HG02938 (cell line): ENCODE results near the gene PRM3.
A peak's percentile ranks its signal among the peaks of the same experiment; 100 is the strongest.

Experiments used
- ATAC-seq: cut with Tn5 transposase; IDR thresholded peaks from one replicate; pipeline ENCODE4 v1.9.1; 2021; ENCODE audit warnings: mild to moderate bottlenecking, moderate library complexity; ENCODE audit not compliant: unreplicated experiment

Gene PRM3

DNA sequence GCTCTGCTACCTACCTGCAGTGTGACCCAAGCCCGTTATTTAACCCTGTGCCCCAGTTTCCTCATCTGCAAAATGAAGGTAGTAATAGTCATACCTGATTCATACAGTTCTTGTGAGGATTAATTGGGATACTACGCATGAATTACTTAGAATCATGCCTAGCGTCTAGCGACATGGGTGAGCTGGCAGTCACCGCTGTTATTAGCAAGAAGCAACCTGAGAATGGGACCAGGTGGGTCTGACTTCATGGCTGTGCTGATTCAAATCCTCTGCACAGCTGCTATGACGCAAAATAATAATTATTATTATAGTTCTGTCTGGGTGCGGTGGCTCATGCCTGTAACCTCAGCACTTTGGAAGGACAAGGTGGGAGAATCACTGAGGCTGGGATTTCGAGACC, 25.3 kb downstream of the PRM3 start:
- ATAC-seq = no peak

DNA sequence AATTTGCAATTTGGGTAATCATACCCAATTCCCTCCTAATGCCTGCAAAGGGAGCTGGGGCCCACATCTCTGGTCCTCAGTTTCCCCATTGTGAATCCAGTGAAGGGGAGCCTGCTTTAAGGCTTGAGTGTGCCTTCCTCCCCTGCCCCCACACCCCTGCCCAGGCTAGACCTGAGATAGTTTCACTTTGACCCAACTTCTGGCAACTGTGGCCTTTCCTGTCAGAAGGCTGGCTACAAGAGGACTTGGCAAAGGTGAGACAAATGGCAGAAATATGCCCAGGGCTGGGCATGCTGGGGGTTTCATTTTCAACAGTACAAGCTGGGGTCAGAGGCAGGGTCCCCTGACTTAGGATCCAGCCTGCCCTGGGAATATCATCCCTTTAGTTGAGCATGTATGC, 27.4 kb downstream of the PRM3 start:
- ATAC-seq = no peak

DNA sequence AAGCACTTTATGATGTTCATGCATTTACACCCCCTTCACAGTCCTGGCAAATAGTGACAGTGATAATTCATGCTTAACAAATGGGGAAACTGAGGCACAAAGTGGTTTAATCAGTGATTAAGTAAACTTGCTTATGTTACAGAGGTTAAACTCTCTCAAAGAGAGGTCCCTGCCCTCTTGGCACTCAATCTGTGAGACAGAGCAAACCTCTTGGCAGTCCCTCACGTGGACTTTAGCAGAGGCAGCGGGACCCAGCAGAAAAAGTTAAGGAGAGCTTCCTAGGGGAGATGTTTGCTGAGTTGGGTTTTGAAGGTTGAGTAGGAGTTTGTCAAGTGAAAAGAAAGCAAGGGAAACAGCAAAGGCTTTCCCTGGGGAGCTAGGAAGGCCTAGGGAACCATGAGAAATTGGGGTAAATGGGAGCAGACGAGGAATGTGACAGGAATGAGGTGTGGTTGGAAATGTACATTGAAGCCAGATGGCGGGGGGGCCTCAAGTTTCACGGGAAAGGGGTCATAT, 28.1 kb downstream of the PRM3 start:
- ATAC-seq = no peak

DNA sequence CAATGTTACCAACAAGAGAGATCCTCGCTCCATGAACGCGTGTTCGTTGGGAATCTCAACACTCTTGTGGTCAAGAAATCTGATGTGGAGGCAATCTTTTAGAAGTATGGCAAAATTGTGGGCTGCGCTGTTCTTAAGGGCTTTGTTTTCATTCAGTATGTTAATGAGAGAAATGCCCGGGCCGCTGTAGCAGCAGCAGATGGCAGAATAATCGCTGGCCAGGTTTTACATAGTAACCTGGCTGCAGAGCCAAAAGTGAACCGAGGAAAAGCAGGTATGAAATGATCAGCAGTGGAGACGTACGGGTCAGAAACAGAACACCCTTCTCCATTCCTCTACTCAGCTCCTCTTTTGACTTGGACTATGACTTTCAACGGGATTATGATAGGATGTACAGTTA, 30.8 kb downstream of the PRM3 start:
- ATAC-seq = no peak

DNA sequence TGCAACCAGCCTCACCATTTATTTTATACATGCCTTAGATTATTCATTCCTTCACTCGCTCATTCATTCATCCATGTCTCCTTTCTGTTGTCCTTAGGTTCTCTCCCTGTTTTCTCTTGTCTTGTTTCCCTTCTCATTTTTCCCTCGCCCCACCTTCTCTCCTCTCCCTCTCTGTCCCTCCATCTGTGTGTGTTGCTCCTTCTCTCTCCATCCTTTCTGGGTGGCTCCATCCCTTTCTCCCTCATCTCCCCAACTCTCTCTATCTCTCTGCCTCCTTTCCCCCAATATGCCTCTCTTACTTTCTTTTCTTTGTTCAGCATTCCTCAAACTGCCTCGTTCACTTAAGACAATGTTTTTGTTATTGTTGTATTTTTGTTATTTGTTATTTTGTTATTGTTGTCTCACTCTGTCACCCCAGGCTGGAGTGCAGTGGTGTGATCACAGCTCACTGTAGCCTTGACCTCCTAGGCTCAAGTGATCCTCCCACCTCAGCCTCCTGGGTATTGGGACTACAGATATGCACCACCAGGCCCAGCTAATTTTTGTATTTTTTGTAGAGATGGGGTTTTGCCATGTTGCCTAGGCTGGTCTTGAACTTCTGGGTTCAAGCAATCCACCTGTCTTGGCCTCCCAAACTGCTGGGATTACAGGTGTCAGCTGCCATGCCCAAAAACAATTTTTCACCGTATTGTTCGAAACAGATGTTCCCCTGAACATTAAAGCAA, 31.8 kb downstream of the PRM3 start:
- ATAC-seq = no peak

DNA sequence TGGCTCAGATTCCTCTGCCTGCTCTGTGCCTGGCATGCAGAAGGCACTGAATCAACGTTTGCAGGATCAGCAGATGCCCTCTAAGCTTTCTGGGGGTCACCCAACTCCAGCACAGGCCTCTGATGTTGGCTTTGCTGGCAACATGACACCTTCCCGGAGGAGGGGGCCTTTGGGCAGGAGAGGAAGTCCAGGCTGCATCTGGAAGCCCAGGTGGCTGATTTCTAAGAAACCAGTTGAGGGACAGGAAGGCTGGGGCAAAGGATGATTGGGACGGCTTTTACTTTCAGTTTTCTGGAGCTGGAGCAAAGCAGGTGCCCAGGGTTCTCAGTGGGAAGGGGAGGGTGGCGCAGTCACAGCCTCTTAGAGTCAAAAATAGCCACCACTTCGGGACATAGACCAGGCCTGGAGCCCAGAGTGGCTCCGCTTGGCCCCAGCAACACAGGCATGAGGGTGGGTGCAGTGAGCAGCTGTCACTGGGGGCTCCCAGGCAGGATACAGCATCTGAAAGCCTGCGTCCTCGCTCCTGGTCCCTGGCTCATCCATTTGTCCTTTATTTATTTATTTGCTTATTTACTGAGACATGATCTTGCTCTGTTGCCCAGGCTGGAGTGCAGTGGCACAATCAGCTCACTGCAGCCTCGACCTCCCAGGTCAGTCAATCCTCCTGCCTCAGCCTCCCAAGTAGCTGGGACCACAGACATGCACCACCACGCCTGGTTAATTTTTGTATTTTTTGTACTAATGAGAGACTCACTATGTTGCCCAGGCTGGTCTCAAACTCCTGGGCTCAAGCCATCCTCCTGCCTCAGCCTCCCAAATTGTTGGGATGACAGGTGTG, 32.6 kb downstream of the PRM3 start:
- no peak for ATAC-seq

DNA sequence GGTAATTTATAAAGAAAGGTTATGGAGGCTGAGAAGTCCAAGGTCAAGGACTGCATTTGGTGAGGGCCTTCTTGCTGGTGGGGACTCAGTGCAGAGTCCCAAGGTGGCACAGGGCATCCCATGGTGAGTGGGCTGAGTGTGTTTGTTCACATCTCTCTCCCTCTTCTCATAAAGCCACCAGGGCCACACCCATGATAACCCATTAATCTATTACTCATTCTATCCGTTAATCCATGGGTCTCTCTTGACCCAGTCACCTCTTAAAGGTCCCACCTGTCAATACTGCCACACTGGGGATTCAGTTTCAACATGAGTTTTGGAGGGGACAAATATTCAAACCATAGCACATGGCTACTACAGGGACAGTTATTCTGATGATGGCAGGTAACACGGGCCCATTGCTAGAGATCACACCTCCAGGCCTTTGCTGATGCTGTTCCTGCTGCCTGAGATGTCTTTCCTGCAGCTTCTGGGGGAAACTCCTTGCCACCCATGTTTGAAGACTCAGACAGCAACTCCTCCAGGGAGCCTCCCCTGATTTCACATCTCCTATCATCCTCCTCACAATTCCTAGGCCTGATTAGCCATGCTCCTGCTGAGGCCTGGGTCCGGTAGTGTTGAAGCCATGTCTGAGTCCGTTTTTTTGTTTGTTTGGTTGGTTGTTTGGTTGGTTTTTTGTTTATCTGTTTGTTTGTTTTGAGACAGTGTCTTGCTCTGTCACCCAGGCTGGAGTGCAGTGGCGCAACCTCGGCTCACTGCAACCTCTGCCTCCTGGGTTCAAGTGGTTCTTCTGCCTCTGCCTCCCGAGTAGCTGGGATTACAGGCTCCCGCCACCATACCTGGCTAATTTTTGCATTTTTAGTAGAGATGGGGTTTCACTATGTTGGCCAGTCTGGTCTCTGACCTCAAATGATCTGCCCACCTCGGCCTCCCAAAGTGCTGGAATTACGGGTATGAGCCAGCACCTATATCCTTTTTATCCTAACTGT, 33.5 kb downstream of the PRM3 start:
- no peak for ATAC-seq

DNA sequence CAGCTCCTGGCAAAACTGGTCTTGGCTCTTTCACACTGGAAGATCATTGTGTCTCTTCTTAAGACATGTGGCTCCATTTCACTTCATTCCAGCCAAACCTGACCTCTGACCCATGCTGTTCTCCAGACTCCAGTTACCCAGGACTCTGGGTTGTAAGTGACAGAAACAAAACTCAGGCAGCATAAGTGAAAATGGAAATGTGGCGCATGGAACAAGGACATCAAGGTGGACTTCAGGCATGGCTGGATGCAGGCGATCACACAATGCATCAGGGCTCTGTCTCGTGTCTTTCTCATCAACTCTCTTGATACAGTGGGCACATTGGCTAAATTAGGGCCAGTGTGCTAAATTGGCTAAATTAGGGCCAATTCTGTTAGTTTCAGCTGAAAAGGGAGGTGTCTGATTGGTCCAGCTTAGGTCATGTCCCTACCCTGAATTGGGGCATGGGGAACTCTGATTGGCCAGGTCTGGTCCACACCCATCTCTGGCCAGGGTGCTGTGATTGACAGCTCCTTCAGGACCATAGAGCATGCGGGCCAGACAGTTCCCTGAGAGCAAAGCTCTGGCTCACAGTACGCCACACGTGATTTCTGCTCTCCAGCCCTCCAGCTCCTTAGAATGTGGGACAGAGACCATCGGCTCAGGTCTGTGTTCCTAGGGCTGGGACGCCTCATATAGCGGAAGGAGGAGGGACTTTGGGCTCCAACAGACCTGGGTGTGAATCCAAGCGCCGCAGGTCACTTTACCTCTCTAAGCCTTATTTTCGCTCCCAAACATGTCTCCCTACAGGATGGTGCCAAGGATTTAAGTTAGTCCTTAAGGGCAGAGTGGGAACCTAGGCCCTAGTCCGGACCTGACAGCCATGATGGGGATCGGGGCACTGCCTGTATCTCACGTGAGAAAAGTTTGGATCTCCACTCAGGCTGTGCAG, 34.9 kb downstream of the PRM3 start:
- ATAC-seq = no peak

DNA sequence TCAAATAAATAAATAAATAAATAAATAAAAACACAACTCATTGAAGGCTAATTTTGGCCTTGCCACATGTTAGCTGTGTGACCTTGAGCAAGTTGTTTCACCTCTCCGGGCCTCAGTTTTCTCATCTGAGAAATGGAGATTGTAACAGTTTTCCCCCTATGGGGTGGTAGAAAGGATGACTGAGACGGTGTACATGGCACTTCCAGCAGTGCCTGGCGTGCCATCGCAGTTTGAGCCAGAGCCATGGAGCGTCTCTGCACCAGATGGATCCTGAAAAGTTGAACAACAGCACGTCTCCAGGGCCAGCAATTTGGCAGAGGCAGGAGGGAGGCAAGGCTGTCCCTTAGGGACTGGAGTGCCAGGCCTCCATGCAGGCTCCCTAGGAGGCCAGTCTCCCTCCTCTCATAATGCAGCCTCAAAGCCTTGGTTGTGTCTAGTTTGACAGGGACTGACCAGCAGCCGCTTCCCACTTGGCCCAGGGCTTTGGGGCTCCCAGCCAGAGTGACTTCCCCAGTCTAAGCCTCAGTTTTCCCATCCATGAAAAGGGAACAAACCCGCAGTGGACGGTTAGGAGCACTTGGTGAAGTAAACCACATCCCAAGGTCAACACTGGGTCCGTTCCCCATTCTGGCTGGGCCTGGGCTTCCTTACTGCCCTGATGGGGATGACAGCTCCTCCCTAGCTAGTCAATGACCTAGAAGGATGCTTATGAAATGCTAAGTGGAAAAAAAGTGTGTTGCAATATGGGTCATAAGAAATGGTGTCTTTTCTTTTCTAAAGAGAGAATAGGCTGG, 36.8 kb downstream of the PRM3 start:
- ATAC-seq = no peak

DNA sequence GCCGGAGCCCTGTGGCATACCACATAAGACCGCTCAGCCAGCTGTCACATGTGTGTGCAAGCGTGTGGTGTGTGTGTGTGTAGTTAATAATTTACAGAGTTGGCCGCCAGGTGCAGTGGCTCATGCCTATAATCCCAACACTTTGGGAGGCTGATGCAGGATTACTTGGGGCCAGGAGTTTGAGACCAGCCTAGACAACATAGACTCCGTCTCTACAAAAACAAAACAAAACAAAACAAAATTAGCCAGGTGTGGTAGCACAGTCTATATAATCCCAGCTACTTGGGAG, 37.8 kb downstream of the PRM3 start:
- ATAC-seq = no peak

DNA sequence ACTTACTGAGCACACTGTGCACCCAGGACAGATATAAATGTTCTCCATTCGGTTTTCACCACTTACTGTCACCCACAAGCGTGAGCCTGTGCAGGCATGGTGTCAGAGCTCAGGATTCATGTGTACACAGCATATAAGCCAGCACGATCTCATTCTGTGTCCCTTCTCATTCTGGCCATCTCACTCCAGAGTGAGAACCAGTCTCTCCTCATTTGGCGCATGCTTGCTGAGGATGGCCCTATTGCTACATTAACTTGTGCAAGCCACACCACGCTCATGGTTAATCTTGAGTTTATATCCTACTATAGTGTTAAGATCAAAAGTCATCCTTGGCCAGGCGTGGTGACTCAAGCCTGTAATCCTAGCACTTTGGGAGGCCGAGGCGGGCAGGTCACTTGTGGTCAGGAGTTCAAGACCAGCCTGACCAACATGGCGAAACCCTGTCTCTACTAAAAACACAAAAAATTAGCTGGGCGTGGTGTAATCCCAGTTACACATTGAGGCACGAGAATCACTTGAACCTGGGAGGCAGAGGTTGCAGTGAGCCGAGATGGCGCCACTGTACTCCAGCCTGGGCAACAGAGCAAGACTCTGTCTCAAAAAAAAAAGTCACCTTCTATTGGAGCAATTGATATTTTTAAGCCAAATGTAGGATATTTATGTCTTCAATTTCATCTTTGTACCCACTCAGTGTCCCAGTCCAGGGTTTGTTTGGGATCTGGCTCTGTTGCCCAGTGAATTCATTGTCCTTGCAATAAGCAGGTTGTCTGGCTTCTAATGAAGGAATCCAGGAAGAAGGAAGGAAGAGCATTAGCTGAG, 38.3 kb downstream of the PRM3 start:
- ATAC-seq = no peak

DNA sequence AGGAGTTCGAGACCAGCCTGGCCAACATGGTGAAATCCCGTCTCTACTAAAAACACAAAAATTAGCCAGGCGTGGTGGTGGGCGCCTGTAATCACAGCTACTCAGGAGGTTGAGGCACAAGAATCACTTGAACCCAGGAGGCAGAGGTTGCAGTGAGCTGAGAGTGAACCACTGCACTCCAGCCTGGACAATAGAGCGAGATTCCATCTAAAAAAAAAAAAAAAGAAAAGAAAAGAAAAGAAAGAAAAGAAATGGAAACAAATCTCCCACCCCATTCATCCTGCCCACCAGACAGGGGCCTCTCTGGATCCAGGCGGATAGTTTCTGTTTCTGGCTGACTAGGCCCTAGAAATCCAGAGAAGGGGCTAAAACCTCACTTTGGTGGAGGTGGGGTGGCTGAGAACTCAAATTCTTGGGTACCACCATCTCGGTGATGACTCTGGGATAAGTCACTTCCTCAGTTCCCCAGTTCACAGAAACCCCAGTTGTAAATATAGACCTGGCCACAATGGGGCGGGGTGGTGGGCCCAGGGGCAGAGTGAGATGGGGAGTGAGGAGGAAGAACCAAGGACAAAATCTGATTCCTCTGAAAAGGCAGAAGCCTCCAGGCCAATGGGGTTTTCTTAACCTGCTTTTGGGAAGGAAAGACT, 39.6 kb downstream of the PRM3 start:
- ATAC-seq = no peak

DNA sequence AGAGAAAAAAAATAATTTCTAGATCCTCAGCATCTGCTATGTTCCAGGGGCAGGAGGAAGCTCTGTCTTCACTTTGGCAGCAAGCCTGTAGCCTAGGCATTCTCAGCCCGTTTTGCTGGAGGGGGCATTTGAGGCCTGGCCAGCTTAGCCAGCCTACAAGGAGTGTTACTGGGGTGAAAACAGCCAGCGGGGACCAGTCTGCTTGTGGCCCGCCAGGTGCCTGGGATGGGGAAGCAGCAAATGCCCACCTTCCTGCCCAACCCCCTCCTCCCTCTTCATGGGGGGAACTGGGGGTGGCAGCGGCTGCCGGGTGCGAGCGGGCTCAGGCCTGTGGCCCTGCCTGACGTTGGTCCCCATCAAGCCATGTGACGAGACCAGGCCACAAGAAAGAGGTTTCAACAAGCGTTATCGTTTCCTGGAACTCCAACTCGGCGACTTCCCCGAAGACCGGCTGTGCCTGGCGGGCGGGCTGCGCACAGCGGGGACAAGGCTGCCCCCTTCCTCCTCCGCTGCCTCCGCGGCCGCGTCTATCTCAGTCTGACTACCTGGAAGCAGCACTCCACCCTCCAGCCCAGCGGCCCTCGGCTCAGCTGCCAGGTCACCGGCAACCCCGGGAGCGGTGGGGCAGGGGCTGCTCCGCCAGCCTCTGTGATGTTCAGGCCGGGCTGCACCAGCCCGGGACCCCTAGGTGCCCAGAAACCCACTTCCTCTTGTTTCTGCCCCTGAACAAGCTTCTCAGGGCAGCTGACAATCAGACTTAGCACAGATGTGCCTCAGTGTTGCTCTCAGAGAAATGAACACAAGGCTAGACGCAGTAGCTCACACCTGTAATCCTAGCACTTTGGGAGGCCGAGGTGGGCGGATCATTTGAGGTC, 40.3 kb downstream of the PRM3 start:
- peak; percentile 61 for ATAC-seq

DNA sequence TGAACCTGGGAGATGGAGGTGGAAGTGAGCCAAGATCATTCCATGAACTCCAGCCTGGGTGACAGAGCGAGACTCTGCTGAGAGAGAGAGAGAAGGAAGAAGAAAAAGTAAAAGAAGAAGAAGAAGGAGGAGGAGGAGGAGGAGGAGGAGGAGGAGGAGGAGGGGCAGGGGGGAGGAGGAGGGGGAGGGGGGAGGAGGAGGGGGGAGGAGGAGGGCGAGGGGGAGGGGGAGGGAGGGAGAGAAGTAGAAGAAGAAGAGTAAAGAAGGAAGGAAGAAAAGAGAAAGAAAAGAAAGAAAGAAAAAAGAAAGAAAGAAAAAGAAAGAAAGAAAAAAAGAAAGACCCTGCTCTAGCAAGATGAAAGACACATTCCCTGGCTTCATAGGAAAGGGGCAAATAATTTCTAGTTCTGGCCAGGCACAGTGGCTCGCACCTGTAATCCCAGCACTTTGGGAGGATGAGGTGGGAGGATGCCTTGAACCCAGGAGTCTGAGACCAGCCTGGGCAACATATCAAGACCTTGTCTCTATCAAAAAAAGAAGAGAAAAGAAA, 41.1 kb downstream of the PRM3 start:
- ATAC-seq = no peak

DNA sequence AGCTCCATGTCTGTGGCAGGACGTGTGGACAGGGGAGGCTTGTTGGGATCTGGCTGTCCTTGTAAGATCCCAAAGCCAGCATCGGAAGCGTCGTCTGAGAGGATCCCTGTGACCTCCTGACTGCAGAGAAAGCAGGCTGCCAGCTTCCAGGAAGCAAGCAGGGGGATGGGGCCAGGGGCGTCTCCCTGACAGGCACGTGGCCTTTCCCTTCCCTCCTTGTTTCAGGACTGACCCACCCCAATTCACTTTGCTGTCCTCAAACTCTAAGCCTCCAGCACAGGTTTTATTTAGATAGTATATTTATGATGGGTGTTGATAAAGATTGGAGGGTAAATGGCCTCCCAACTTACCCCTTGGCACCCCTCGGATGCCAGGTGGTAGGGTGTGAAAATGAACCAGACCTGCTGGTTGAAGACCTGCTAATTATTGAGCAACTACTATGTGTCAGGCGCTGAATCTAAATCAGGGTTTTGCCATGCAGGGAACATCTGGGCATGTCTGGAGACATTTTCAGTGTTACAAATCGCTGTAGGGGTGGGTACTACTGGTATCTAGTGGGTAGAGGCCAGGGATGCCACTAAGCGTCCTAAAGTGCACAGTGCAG, 42.0 kb downstream of the PRM3 start:
- ATAC-seq = no peak

DNA sequence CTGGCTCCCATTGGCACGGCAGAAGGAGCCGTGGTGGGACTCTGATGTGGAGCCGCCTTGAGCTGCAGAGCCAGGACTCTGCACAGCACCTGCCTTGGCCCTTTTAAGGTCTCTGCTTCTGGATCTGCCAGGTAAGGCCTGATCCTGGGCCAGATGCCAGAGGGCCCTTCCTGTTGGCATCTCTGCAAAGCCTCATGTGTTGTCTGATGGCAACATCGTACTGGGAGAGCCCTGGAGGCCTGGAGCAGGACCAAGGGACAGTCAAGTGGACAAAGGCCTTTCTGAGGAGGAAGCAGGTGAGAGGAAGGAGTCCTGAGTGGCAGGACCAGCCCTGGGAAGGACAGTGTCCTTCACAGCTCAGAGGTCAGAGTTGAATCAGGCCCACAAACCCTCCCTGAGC, 43.5 kb downstream of the PRM3 start:
- ATAC-seq = no peak
